ENCODE data around the gene LRP8.

Gene LRP8

GRCh38 chr1:53256511-53257453 is 71.1 kb downstream of the LRP8 start:
- DNase-seq, result no peak

GRCh38 chr1:53255031-53255430 is 72.8 kb downstream of the LRP8 start:
- no peak for DNase-seq

GRCh38 chr1:53254011-53254640 is 73.7 kb downstream of the LRP8 start:
- no peak for DNase-seq

- DNase-seq, result no peak
These were observed 77.5 kb downstream of the LRP8 start for GRCh38 chr1:53250325-53250724.

- DNase-seq, result no peak
These were observed 78.2 kb downstream of the LRP8 start for GRCh38 chr1:53249706-53250105.

GRCh38 chr1:53246261-53247134 is 81.4 kb downstream of the LRP8 start:
- DNase-seq, result no peak

GRCh38 chr1:53244141-53244540 is 83.7 kb downstream of the LRP8 start:
- no peak for DNase-seq

- no peak for DNase-seq
These were observed 85.5 kb downstream of the LRP8 start for GRCh38 chr1:53242381-53242780.

- no peak for DNase-seq
These were observed 86.0 kb downstream of the LRP8 start for GRCh38 chr1:53241828-53242227.

GRCh38 chr1:53238197-53239155 is 89.4 kb downstream of the LRP8 start, which contains the start of gene MAGOH:
TSS of gene MAGOH (minus strand) at chr1:53238518. CDS start at chr1:53238448, 70 bp downstream.
- DNase-seq, result peak; percentile 90

GRCh38 chr1:53237638-53238037 is 90.2 kb downstream of the LRP8 start:
- no peak for DNase-seq

GRCh38 chr1:53220962-53221286 is 106.9 kb downstream of the LRP8 start:
- no peak for DNase-seq

GRCh38 chr1:53220171-53220961 is 107.5 kb downstream of the LRP8 start, which contains the start of gene CZIB:
TSS of gene CZIB (minus strand) at chr1:53220634. CDS start at chr1:53220575, 59 bp downstream.
- peak; percentile 96 for DNase-seq

GRCh38 chr1:53219711-53220110 is 108.2 kb downstream of the LRP8 start:
- no peak for DNase-seq

GRCh38 chr1:53218201-53218600 is 109.7 kb downstream of the LRP8 start:
- DNase-seq, result no peak

GRCh38 chr1:53214376-53214940 is 113.4 kb downstream of the LRP8 start:
- DNase-seq, result no peak

GRCh38 chr1:53210954-53211353 is 116.9 kb downstream of the LRP8 start:
- no peak for DNase-seq

- DNase-seq, result no peak
These were observed 117.5 kb downstream of the LRP8 start for GRCh38 chr1:53210352-53210751.

- no peak for DNase-seq
These were observed 120.1 kb downstream of the LRP8 start for GRCh38 chr1:53207726-53208125.

GRCh38 chr1:53206735-53207379 is 121.0 kb downstream of the LRP8 start:
- DNase-seq, result no peak

Measured in NK-92 treated with Interleukin-12 subunit alpha and Interleukin-12 subunit beta, amount 100 ng/mL, for 24 hours (cell line).